ENCODE results near the gene PRRT1.
"Not testable (repeated sequence)": the region's sequence is repeated elsewhere in the genome, so short reads cannot be mapped to it uniquely, and the experiment has no call there.

The PRRT1 gene

DNA sequence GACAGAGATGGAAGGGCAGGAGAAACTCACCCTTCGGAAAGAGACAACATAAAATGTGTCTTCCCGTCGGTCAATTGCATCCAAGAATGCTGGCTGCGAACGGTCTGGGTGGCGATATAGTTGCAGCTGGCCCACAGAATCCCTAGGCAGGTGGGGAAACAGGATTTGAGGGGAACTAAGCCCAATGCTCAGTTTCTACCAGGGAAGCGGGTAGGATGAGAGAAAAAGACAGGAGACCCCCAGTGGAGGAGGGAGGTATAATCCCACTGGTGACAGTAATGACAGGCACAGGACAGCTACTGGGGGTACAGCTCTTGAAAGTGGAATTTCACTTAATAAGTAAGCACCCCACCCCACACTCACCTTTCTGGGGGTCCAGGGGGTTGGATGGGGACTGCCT lies 35.1 kb downstream of the PRRT1 start:
- no peak for DNase-seq

- DNase-seq = no peak
Observed at GRCh38 chr6:32115623-32116022, 36.1 kb downstream of the PRRT1 start.

DNA sequence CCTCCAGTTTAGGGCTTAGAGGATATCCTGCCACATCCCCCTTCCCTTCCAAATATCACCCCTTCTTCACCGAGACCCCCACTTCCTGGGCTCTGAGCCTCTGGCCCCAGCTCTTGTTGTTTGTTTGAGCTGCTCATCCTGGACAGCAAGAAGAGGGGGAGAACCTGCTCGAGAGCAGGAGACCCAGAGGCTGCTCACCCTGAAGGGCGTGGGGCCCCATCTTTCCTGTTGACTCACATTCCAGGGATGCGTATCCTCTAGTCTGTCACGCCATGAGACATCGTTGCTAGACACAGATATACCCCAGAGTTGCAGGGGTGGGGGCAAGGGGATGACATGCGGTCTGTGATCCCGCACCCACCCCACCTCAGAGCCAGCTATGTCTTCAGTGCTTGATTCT lies 36.9 kb downstream of the PRRT1 start:
- no peak for DNase-seq

- DNase-seq = no peak
Observed at GRCh38 chr6:32113386-32114352, 38.1 kb downstream of the PRRT1 start.

DNA sequence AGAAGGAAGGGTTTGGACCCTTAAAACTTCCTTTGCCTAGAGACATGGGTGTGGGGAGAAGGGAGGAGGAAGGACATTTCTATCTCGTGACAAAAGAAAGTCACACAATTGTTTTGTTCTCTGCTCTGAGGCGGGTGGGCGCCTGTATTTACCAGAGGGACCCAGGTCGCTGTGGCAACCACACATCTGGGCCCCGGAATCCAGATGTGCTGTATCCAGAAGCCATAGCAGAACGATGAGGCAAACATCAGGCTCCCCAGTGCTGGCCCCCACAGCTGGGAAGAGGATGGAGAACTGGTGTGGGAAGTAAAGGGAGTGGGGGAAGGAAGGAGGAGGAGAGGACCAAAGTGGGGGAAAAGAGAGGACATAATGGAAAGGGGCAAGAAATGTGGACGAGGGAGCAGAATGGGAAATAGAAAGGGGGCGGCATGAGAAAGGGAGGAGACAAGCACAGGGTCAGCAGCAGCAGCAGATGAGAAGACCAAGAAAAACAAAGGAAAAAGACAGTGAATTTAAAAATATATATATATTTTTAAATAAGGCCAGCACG lies 39.2 kb downstream of the PRRT1 start:
- no peak for DNase-seq

DNA sequence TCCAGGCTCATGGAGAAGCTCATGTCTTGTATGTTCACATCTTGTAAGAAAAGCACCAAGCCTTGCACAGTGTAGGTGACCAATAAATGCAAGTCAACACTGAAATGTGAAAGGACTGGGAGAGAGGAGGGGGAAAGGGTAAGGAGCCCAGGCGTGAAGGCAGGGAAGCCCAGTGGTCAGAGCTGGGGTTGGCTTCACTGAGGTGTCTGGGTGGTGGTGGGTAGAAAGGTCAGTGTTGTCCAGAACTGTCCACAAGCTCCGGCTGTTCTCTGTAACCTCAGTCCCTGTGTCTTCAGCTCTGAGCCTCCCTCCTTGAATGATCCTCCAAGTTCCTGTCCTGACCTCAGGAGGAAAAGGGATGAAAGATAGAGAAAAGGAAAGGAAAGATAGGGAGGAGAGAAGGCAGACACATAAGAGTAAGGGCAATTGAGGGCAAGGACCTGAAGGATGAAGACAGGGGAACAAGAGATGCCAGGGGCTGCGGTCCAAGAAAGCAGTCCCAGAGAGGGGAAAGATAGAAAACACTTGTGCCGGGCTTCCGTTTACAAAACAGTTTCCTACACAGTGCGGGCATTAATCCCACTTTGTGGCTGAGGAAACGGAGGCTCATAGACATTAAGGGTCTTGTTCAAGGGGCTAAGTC lies 40.2 kb downstream of the PRRT1 start:
- DNase-seq = no peak

DNA sequence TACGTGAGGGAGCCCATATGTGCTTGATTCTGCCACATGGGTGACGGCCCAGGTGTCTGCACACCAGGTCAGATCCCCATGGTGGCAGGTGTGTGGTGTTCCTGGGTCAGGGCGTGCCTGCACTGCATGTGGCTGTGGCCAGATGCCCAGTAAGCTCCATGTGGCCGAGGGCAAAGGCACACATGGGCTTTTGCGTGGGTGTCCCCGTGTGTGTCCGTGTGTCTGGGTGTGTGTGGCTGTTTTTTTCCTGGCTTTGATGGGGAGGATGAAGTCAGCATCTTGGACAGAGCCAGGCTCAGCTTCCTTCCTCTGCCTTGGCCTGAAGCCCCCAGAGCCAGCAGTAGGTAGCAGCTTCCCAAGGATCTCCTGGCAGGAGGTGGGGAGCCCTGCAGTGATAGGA lies 41.1 kb downstream of the PRRT1 start:
- no peak for DNase-seq

DNA sequence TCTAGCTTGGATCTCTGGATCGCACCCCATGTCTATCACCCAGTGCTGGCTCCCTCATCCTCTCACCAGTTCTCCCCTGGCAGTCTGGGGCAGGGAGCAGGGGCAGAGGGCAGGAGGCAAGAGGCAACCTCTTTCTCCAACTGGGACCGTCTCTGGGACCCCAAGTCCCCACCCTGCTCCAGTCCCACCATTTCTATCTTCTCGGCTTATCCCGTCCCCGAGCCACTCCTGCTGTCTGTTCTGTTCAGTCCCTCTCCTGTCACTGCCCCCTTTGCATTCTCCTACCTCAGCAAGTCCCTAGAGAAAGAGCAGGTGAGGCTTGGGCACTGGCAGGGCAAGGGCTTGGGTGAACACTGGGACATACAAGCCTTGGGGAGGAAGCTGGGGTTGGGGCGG lies 42.0 kb downstream of the PRRT1 start:
- no peak for DNase-seq

DNA sequence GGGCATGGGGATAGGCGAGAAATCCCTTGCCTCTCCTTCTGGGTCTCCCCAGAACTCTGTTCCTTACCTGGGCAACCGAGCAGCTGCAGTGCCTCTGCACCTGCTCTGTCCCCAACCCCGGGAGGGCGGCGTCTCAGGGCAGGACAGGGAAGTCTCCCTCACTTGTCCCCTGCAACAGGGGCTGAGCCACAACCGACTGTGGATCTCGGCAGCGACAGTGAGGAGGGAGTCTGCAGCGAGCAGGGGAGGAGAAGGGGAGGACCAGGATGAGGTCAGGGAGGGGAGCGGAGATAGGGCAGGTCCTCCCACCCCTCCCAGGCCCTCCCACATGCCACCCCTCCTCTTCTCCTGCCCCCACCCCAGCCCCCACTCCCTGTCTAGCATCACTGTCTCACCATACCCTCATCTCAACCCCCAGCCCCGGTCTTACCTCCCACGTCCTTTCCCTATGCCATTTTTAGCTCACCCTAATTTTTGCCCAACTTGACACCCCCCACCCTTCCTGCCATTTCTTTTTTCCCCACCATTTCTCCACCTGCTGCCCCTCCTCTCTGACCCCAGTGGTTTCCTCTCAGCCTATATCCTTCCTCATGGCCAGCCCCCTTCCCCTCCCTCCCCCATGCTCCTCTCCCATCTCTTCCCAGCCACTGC lies 42.5 kb downstream of the PRRT1 start, which contains the start of gene TNXB:
Gene TNXB, minus strand, starts transcription at position 225 of the 651 bp plus-strand sequence. CDS start 11,140 bp downstream, outside the sequence.
- no peak for DNase-seq

- no peak for DNase-seq
Observed at GRCh38 chr6:32108727-32109113, 43.0 kb downstream of the PRRT1 start.

- no peak for DNase-seq
Observed at GRCh38 chr6:32108094-32108627, 43.6 kb downstream of the PRRT1 start.

- no peak for DNase-seq
Observed at GRCh38 chr6:32107406-32107805, 44.3 kb downstream of the PRRT1 start.

- no peak for DNase-seq
Observed at GRCh38 chr6:32105433-32105832, 46.3 kb downstream of the PRRT1 start.

- DNase-seq = no peak
Observed at GRCh38 chr6:32102255-32102654, 49.5 kb downstream of the PRRT1 start.

DNA sequence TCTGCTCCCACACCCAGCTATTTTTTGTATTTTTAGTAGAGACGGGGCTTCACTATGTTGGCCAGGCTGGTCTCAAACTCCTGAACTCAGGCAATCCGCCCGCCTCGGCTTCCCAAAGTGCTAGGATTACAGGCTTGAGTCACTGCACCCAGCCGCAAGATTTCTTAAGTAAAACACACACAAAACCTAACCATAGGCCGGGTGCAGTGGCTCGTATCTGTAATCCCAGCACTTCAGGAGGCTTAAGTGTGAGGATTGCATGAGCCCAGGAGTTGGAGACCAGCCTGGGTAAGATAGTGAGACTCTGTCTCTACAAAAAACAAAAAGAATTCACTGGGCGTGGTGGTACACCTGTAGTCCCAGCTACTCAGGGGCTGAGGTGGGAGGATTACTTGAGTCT lies 51.5 kb downstream of the PRRT1 start:
- not testable (repeated sequence) for DNase-seq

All from activated CD4-positive, CD25-positive, alpha-beta regulatory T cell (primary cell).